Hepatic stellate cell (primary cell): Measurements from ENCODE around the gene HYI.
"Not testable (repeated sequence)": the region's sequence is repeated elsewhere in the genome, so short reads cannot be mapped to it uniquely, and the experiment has no call there.

Experiments used
- DNase-seq: peaks from one replicate; pipeline ENCODE4 v3.0.0; 2011; ENCODE audit warnings: low spot score

Gene HYI

GRCh38 chr1:43453442-43454269, at the start of gene HYI:
Gene HYI, minus strand, starts transcription at chr1:43453931. Its CDS starts 138 bp downstream, at chr1:43453793.
- DNase-seq = peak; percentile 89

GRCh38 chr1:43501806-43502205, 48.1 kb upstream of the HYI start:
- DNase-seq = not testable (repeated sequence)

- no peak for DNase-seq
Measured at GRCh38 chr1:43499898-43500297, 46.2 kb upstream of the HYI start.

- DNase-seq = no peak
Measured at GRCh38 chr1:43495204-43495603, 41.5 kb upstream of the HYI start.

GRCh38 chr1:43493661-43494450, 40.1 kb upstream of the HYI start:
- DNase-seq = no peak

- DNase-seq = no peak
Measured at GRCh38 chr1:43492826-43493225, 39.1 kb upstream of the HYI start.

- no peak for DNase-seq
Measured at GRCh38 chr1:43491061-43491460, 37.3 kb upstream of the HYI start.

- no peak for DNase-seq
Measured at GRCh38 chr1:43488165-43488564, 34.4 kb upstream of the HYI start.

- no peak for DNase-seq
Measured at GRCh38 chr1:43484367-43484766, 30.6 kb upstream of the HYI start.

GRCh38 chr1:43482215-43482614, 28.5 kb upstream of the HYI start:
- DNase-seq = no peak

- no peak for DNase-seq
Measured at GRCh38 chr1:43481491-43481890, 27.8 kb upstream of the HYI start.

- DNase-seq = no peak
Measured at GRCh38 chr1:43479414-43479813, 25.7 kb upstream of the HYI start.

- no peak for DNase-seq
Measured at GRCh38 chr1:43477716-43478115, 24.0 kb upstream of the HYI start.

GRCh38 chr1:43475611-43476401, 22.1 kb upstream of the HYI start:
- not testable (repeated sequence) for DNase-seq

GRCh38 chr1:43473463-43473862, 19.7 kb upstream of the HYI start:
- DNase-seq = no peak

- DNase-seq = peak; percentile 70
Measured at GRCh38 chr1:43472463-43473151, 18.9 kb upstream of the HYI start.

GRCh38 chr1:43472087-43472462, 18.3 kb upstream of the HYI start:
- DNase-seq = no peak

- DNase-seq = no peak
Measured at GRCh38 chr1:43469932-43470331, 16.2 kb upstream of the HYI start.

- DNase-seq = no peak
Measured at GRCh38 chr1:43468414-43468813, 14.7 kb upstream of the HYI start.

GRCh38 chr1:43466403-43466802, 12.7 kb upstream of the HYI start:
- no peak for DNase-seq

GRCh38 chr1:43465505-43466067, 11.9 kb upstream of the HYI start:
- no peak for DNase-seq
